MM.1S (cell line): ENCODE measurements around the gene ZRANB1.

ENCODE experiments used
- DNase-seq: peaks from one replicate; pipeline ENCODE4 v3.0.0-alpha.2; 2015
- H2AFZ ChIP-seq: fragments of 300-600 bp; sonication (generic); 2 replicates; pipeline ENCODE4 v1.6.0; 2016; ENCODE audit warnings: antibody characterized with exemption, low read length
- H3F3A ChIP-seq: fragments of 300-600 bp; sonication (generic); 2 replicates; pipeline ENCODE4 v1.6.1; 2016; ENCODE audit warnings: mild to moderate bottlenecking, antibody characterized with exemption, low read length, moderate library complexity, mixed read lengths; ENCODE audit not compliant: insufficient read depth
- H3K27ac ChIP-seq: fragments of 300-600 bp; sonication (generic); 2 replicates; pipeline ENCODE4 v1.5.1; 2016; ENCODE audit warnings: mild to moderate bottlenecking, low read length
- H3K27me3 ChIP-seq: fragments of 300-600 bp; sonication (generic); replicated peaks from 2 replicates; pipeline ENCODE4 v1.6.0; 2016; ENCODE audit warnings: low read length; ENCODE audit not compliant: insufficient read depth
- H3K36me3 ChIP-seq: fragments of 300-600 bp; sonication (generic); replicated peaks from 2 replicates; pipeline ENCODE4 v1.6.1; 2016; ENCODE audit warnings: mild to moderate bottlenecking, low read length, mixed read lengths; ENCODE audit not compliant: insufficient read depth
- H3K4me1 ChIP-seq: fragments of 300-600 bp; sonication (generic); 2 replicates; pipeline ENCODE4 v1.6.1; 2016; ENCODE audit warnings: low read length, mixed read lengths
- H3K4me2 ChIP-seq: fragments of 300-600 bp; sonication (generic); 2 replicates; pipeline ENCODE4 v1.6.0; 2016; ENCODE audit warnings: low read depth, low read length
- H3K4me3 ChIP-seq: fragments of 300-600 bp; sonication (generic); 2 replicates; pipeline ENCODE4 v1.5.1; 2016; ENCODE audit warnings: low read length, mixed read lengths
- H3K79me2 ChIP-seq: fragments of 300-600 bp; sonication (generic); 2 replicates; pipeline ENCODE4 v1.6.1; 2016; ENCODE audit warnings: mixed run types, low read length, mixed read lengths
- H3K9ac ChIP-seq: fragments of 300-600 bp; sonication (generic); 2 replicates; pipeline ENCODE4 v1.6.1; 2016; ENCODE audit warnings: low read length, mixed read lengths
- H3K9me2 ChIP-seq: fragments of 300-600 bp; sonication (generic); replicated peaks from 2 replicates; pipeline ENCODE4 v1.6.1; 2016; ENCODE audit warnings: mild to moderate bottlenecking, low read length, mixed read lengths; ENCODE audit not compliant: insufficient read depth
- H3K9me3 ChIP-seq: fragments of 300-600 bp; sonication (generic); replicated peaks from 2 replicates; pipeline ENCODE4 v1.6.1; 2016; ENCODE audit warnings: mild to moderate bottlenecking, low read length, mixed read lengths; ENCODE audit not compliant: insufficient read depth
- H4K20me1 ChIP-seq: fragments of 300-600 bp; sonication (generic); 2 replicates; pipeline ENCODE4 v1.6.1; 2016; ENCODE audit warnings: mild to moderate bottlenecking, low read length, moderate library complexity, mixed read lengths; ENCODE audit not compliant: insufficient read depth
- EZH2 ChIP-seq: fragments of 300-600 bp; sonication (generic); optimal IDR thresholded peaks from 2 replicates; pipeline ENCODE3; 2017; ENCODE audit warnings: low read depth, mild to moderate bottlenecking, antibody characterized with exemption, low read length, mixed read lengths
- EZH2phosphoT487 ChIP-seq: fragments of 300-600 bp; sonication (generic); IDR thresholded peaks from 2 replicates; pipeline ENCODE4 v1.6.1; 2018; ENCODE audit warnings: antibody characterized with exemption, low read length
- TF ChIP-seq, protein P1 (sequence below): fragments of 300-600 bp; sonication (generic); IDR thresholded peaks from 2 replicates; pipeline ENCODE4 v1.5.1; 2016; ENCODE audit warnings: antibody characterized with exemption, low read length, mixed read lengths

Gene ZRANB1

DNA sequence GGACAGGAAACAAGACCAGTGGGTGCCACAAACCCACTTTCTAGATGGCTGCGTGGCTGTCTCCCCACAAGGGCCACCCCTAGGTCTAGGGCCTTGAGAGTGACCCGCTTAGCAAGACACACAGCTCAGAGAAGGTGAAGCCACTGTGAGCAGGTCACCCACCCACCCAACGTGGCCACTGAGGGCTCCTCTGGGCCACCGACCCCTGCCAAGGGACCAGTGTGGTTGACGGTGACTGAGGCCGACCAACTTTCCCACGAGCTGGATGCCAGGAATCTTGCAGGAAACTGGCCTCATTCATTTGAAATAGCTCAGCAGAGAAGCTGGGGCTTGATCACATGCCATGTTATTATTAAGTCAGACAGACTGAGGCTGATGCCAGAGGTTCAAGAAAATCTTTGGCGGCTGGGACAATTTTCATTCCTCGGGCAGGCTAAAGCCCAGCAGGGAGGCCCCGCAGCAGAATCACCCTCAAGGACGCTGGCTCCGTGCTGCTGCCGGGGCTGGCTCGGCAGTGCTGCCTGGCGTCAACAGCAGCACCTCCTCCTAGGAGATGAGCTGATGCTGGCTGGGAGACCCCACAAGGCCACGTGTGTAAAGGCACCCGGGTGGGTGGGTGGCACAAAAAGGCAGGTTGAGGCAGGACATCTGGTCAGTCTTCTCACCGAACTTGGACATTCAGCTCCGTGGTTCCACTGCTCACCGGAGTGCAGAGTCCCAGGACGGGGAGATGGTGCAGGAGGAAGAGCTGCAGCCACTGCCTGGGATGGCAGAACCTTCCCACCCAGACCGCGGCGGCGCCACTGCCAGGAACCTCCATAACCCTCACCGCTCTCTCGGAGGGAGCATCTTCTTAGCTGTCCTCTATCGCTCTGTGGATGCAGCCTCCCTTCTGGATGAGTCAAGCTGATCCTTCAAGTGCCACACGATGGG is 57.8 kb downstream of the ZRANB1 start:
- no peak for TF ChIP-seq EZH2phosphoT487
- TF ChIP-seq EZH2, result no peak
- TF ChIP-seq, protein P1, sequence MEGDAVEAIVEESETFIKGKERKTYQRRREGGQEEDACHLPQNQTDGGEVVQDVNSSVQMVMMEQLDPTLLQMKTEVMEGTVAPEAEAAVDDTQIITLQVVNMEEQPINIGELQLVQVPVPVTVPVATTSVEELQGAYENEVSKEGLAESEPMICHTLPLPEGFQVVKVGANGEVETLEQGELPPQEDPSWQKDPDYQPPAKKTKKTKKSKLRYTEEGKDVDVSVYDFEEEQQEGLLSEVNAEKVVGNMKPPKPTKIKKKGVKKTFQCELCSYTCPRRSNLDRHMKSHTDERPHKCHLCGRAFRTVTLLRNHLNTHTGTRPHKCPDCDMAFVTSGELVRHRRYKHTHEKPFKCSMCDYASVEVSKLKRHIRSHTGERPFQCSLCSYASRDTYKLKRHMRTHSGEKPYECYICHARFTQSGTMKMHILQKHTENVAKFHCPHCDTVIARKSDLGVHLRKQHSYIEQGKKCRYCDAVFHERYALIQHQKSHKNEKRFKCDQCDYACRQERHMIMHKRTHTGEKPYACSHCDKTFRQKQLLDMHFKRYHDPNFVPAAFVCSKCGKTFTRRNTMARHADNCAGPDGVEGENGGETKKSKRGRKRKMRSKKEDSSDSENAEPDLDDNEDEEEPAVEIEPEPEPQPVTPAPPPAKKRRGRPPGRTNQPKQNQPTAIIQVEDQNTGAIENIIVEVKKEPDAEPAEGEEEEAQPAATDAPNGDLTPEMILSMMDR, result no peak
- peaks cover 69% of the 10 kb centered on the region for H3K27me3 ChIP-seq

DNA sequence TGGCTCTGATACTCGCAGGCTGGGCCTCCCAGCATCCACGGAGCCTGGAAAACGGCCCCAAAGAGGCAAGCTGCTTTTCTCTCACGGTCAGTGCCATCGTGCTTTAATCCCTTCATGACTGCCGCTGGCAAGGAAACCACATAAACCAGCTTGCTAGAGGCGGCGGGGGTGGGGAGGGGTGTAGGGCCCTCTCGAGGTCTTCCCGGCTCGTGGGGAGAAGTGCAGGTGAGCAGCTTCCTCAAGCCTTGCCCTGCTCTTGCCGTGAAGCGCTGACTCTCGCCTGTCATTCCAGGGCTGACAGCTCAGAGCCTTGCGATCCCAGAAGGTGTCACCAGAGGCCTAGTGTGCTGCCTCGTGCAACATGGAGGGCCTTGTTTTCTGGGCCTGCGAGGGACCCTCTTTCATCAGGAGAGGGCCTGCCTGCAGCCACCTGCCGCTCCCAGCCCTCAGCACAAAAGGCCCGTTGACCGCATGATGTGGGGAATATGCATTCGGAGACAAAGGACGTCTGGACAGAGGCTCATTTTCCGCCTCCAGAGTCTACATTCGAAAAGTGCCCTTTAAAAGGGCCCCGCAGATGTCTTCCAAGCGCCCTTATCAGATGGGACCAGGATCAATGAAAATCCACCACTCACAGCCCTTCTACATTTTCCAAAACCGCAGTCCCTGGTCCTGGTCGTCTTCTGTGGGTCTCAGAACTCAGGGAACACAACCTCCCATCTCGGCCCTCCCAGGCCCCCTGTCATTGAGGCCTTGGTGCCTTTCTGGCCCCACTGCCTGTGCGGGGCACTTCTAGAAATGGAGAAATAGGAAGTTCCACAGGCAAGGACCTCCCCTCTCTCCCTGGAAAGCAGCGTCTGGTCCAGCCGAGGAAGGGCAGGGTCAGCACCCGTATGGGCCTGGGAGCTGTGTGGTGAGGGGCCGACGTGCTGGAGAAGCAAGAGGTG is 58.7 kb downstream of the ZRANB1 start:
- Histone ChIP-seq H3F3A (no peaks in the 10 kb centered on the region), H3K9me3 (no peaks in the 10 kb centered on the region), H3K4me3 (no peak overlapping the region), H3K79me2 (no peaks in the 10 kb centered on the region), H4K20me1 (no peaks in the 10 kb centered on the region), H3K4me1 (no peaks in the 10 kb centered on the region), H3K36me3 (no peaks in the 10 kb centered on the region), H3K4me2 (no peak overlapping the region), H2AFZ (no peak overlapping the region), H3K27ac (no peak overlapping the region), H3K9me2 (no peaks in the 10 kb centered on the region), H3K27me3 (peaks cover 79% of the 10 kb centered on the region), H3K9ac (no peak overlapping the region)
- TF ChIP-seq EZH2, result no peak
- TF ChIP-seq, protein P1, result no peak
- TF ChIP-seq EZH2phosphoT487, result no peak
- DNase-seq, result no peak

More for the DNA sequence above, 57.8 kb downstream of the ZRANB1 start:
- Histone ChIP-seq H3K36me3 (no peaks in the 10 kb centered on the region), H3K4me3 (no peak overlapping the region), H3K4me2 (no peak overlapping the region), H4K20me1 (no peaks in the 10 kb centered on the region), H3K9me2 (no peaks in the 10 kb centered on the region), H2AFZ (no peak overlapping the region), H3K9ac (no peak overlapping the region), H3K9me3 (no peaks in the 10 kb centered on the region), H3K79me2 (no peaks in the 10 kb centered on the region), H3F3A (no peaks in the 10 kb centered on the region), H3K4me1 (no peaks in the 10 kb centered on the region), H3K27ac (no peak overlapping the region)
- no peak for DNase-seq

DNA sequence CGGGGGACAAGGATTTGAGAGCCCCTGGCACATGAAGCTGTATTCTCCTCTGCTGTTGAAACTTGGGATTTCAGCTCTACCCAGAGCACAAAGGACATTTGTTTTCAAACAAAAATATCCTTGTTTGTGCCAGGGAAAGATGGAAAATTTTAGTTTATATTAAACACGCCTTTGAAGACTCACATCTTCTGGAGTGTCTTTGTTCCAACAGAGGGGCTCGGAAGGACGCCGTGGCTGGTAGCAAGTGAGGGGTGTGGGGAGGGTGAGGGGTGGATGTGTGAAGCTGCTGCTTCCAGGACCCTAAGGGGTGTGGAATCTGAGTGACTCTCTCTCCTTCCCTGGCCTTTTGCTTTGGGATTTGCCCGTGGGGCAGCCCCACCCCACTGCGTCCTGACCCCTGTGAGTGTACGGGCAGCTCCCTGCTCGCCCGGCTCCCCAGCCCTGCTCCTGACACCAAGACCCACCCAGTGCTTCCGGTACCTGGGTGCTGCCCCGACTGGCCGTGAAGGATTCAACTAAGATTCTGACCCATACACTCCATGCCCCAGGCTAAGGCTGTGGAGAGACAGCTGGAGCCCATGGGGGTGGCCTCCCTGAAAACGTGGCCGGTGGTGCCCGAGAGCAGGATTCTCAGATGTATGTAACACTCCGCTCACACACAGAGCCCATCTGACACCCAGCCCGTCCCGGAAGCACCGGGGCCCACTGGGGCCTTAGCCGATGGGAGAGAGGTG is 59.6 kb downstream of the ZRANB1 start:
- Histone ChIP-seq H3K4me2 (no peak overlapping the region), H3K36me3 (no peaks in the 10 kb centered on the region), H3K27me3 (peaks cover 85% of the 10 kb centered on the region), H2AFZ (no peak overlapping the region), H3K4me1 (no peaks in the 10 kb centered on the region), H3K79me2 (no peaks in the 10 kb centered on the region), H3K9me2 (no peaks in the 10 kb centered on the region), H3K4me3 (no peak overlapping the region), H3K27ac (no peak overlapping the region), H3K9ac (no peak overlapping the region), H3F3A (no peaks in the 10 kb centered on the region), H4K20me1 (no peaks in the 10 kb centered on the region), H3K9me3 (no peaks in the 10 kb centered on the region)
- TF ChIP-seq, protein P1, result no peak
- TF ChIP-seq EZH2phosphoT487 (no peak), EZH2 (no peak)
- no peak for DNase-seq
